ENCODE results near the gene C4orf50. TPM values are rescaled to one million over a fixed set of nuclear protein-coding genes. Genes with fewer than 3 reads are reported as not detected.

The C4orf50 gene
- total RNA-seq, 3 donors from 2014 or later, result 0.07 to 0.73 (median 0.09) TPM

DNA sequence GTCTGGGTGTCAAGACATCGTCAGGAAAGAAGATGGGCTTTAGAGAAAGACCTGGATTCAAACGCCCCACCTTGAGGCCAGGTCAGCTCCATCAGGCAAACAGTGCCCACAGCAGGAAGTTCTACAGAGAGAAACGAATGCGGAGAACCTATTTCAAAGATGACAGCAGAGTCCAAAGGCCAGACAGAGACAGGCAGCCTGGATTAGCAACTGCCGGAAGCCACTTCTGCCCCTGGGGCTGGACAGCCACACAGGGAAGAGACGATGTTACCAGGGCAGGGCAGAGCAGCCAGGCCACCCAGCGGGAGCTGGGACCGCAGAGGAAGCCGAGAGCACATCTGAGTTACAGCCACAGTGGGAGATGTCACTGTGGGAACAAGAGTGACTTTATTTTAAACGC is 1.2 kb downstream of the C4orf50 start:
- intact Hi-C loops (cut with DNase I, micrococcal nuclease), result no loop called here
- Histone ChIP-seq H3K36me3 (ENCODE audit: low read depth) (no peaks in the 10 kb centered on the region), H3K4me3 (no peak overlapping the region), H3K9me3 (no peaks in the 10 kb centered on the region), H3K4me1 (ENCODE audit: low read depth) (no peaks in the 10 kb centered on the region)
- DNase-seq, result no peak
- TF ChIP-seq, protein P1, sequence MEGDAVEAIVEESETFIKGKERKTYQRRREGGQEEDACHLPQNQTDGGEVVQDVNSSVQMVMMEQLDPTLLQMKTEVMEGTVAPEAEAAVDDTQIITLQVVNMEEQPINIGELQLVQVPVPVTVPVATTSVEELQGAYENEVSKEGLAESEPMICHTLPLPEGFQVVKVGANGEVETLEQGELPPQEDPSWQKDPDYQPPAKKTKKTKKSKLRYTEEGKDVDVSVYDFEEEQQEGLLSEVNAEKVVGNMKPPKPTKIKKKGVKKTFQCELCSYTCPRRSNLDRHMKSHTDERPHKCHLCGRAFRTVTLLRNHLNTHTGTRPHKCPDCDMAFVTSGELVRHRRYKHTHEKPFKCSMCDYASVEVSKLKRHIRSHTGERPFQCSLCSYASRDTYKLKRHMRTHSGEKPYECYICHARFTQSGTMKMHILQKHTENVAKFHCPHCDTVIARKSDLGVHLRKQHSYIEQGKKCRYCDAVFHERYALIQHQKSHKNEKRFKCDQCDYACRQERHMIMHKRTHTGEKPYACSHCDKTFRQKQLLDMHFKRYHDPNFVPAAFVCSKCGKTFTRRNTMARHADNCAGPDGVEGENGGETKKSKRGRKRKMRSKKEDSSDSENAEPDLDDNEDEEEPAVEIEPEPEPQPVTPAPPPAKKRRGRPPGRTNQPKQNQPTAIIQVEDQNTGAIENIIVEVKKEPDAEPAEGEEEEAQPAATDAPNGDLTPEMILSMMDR (IDR thresholded peaks at IDR 0.05), result no peak
- no peak for ATAC-seq

DNA sequence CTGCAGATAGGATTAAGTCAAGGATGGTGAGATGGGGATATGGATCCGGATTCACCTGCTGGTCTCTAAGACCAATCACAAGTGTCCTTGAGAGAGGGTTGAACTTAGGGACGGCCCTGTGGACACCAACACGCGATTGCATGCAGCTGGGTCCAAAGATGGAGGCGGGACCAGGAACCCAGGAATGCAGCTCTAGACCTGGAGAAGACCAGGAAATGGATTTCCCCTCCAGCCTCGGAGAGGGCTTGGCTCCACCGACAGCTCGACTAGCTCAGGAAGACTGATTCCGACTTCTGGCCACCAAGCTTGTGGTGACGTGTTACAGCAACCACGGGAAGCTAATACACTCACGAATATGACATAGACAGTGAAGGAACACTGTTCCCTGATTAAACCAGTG is 4.7 kb downstream of the C4orf50 start:
- no peaks in the 10 kb centered on the region for H3K4me1 ChIP-seq (ENCODE audit: low read depth)
- TF ChIP-seq, protein P1 (IDR thresholded peaks at IDR 0.05), result no peak
- ATAC-seq (no peak), DNase-seq (no peak)
- no peak overlapping the region for H3K4me3 ChIP-seq
- intact Hi-C loops (cut with DNase I, micrococcal nuclease), result no loop called here
- H3K36me3 ChIP-seq (ENCODE audit: low read depth), result no peaks in the 10 kb centered on the region
- H3K9me3 ChIP-seq, result no peaks in the 10 kb centered on the region

DNA sequence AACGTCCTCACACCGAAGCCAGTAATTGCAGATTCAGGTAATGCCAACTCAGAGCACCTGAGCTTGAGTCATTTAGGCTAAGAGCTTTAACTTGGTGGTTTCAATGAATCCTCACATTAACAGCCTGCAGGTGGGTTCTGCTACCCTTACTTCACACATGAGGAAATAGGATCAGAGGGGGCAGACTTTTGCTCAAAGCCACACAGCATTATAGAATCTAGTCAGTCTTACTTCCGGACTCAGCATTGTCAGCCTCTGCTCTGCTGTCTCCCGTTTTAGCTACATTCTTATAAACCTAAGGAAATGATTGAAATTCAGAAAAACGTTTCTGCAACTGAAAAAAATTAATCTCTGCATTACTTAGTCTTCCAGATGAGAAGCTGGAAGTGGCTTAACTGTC is 6.0 kb downstream of the C4orf50 start:
- H3K4me3 ChIP-seq, result no peak overlapping the region
- H3K9me3 ChIP-seq, result no peaks in the 10 kb centered on the region
- ATAC-seq (no peak), DNase-seq (no peak)
- intact Hi-C loops (cut with DNase I, micrococcal nuclease), result no loop called here
- TF ChIP-seq, protein P1 (IDR thresholded peaks at IDR 0.05), result no peak
- no peaks in the 10 kb centered on the region for H3K36me3 ChIP-seq (ENCODE audit: low read depth)
- H3K4me1 ChIP-seq (ENCODE audit: low read depth), result no peaks in the 10 kb centered on the region

DNA sequence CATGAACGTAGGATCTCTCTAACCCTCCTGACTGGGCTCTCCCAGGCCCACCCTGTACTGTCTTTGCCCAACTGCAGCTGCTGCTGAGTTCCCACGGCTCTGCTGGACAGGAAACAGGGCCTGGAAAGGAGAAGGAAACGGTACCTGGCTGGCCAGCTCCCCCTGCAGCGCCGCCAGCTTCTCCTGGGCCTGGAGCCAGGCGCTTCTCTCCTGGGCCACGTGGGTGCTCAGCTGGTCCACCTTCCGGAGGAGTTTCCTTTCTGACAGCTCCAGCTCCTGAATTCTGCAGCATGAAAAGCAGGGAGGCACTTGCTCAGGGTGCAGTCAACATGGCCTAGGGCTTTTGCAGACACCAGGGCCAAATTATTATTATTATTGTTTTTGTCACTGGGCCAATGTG is 6.5 kb downstream of the C4orf50 start:
- Histone ChIP-seq H3K4me3 (no peak overlapping the region), H3K9me3 (no peaks in the 10 kb centered on the region), H3K36me3 (ENCODE audit: low read depth) (no peaks in the 10 kb centered on the region), H3K4me1 (ENCODE audit: low read depth) (no peaks in the 10 kb centered on the region)
- intact Hi-C loops (cut with DNase I, micrococcal nuclease), result no loop called here
- ATAC-seq, result no peak
- TF ChIP-seq, protein P1 (IDR thresholded peaks at IDR 0.05), result no peak
- no peak for DNase-seq

DNA sequence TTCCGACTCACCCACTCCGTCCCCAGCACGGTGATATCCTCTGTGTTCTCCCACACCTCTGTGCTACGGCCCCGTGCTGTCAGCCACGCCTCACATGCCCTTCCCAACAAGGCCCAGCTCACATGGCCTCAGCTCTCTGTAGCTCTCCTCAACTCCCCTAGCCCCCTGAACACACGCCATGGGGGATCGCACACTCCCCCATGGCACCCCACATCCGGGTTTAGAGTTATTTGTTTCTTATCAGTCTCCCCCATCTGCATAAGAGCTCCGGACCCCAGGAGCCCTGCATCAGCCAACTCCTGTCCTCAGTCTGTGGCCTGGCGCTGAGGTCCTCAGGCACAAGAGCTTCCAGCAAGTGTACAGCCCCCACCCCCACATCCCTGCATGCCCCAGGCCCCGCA is 7.0 kb downstream of the C4orf50 start:
- Histone ChIP-seq H3K4me3 (no peak overlapping the region), H3K36me3 (ENCODE audit: low read depth) (no peaks in the 10 kb centered on the region), H3K9me3 (no peaks in the 10 kb centered on the region), H3K4me1 (ENCODE audit: low read depth) (no peaks in the 10 kb centered on the region)
- TF ChIP-seq, protein P1 (IDR thresholded peaks at IDR 0.05), result no peak
- intact Hi-C loops (cut with DNase I, micrococcal nuclease), result no loop called here
- no peak for ATAC-seq
- DNase-seq, result no peak

DNA sequence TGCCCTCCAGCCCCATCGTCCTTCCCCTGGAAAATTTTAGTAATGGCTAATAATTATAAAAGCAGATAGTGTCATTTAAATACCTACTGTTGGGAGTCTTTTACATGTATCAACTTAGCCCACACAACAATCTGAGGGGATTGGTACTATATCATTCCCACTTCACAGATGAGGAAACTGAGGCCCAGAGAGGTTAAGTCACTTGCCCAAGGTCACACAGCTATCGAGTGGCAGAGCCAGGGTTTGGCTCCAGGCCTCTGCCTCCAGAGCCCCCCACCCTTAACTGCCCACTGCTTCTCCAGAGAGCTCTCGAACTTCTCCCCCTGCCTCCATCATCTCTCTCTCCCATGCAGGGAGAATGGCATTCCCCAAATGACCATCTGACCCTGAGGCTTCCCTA is 7.4 kb downstream of the C4orf50 start:
- DNase-seq (no peak), ATAC-seq (no peak)
- Histone ChIP-seq H3K9me3 (no peaks in the 10 kb centered on the region), H3K4me1 (ENCODE audit: low read depth) (no peaks in the 10 kb centered on the region), H3K36me3 (ENCODE audit: low read depth) (no peaks in the 10 kb centered on the region), H3K4me3 (no peak overlapping the region)
- intact Hi-C loops (cut with DNase I, micrococcal nuclease), result no loop called here
- TF ChIP-seq, protein P1 (IDR thresholded peaks at IDR 0.05), result no peak
